Measurements from ENCODE around the gene RTN4R. TPM values are rescaled to one million over a fixed set of nuclear protein-coding genes. Genes with fewer than 3 reads are reported as not detected.
"Not testable (repeated sequence)": the region's sequence is repeated elsewhere in the genome, so short reads cannot be mapped to it uniquely, and the experiment has no call there.

RTN4R gene
- total and polyA plus RNA-seq, 2 donors (not counting 1 experiment from before 2014, with no cell fraction given): 0.42 to 0.79 TPM

- H4K20me1 ChIP-seq (ENCODE audit: control insufficient read depth, insufficient read depth, low read length, poor library complexity, severe bottlenecking); H3K4me3 Mint-ChIP-seq; H3K27me3 Mint-ChIP-seq; H3K4me1 ChIP-seq (ENCODE audit: control insufficient read depth in 2 of 2, insufficient read depth in 2 of 2, low read length in 2 of 2); ATAC-seq (ENCODE audit: low read depth); H3K4me1 Mint-ChIP-seq; H3K27ac ChIP-seq (ENCODE audit: low read length in 2 of 2); H3K27me3 ChIP-seq (replicated peaks in 1 of 4; ENCODE audit: control extremely low read depth in 1 of 4, control insufficient read depth in 3 of 4, insufficient read depth in 4 of 4, low read length in 3 of 4); H3K4me3 ChIP-seq (ENCODE audit: control extremely low read depth in 1 of 5, extremely low read depth in 1 of 5, insufficient read depth in 1 of 5, low read depth in 2 of 5, low read length in 4 of 5); H3K9ac ChIP-seq (ENCODE audit: low read length); H2AFZ ChIP-seq (ENCODE audit: insufficient read depth, low read depth, low read length, poor library complexity, severe bottlenecking); H3K4me2 ChIP-seq (replicated peaks; ENCODE audit: low read depth, low read length, poor library complexity, severe bottlenecking); H3K79me2 ChIP-seq (ENCODE audit: control insufficient read depth, insufficient read depth, low read length); DNase-seq; H3K9me3 ChIP-seq (ENCODE audit: control extremely low read depth in 1 of 3, control insufficient read depth in 2 of 3, insufficient read depth in 1 of 3, low read length in 2 of 3); POLR2A ChIA-PET; H3K27ac Mint-ChIP-seq; H3K9me3 Mint-ChIP-seq (ENCODE audit: insufficient read depth); H3K36me3 ChIP-seq (replicated peaks in 1 of 2; ENCODE audit: control extremely low read depth in 1 of 2, control insufficient read depth in 1 of 2, extremely low read depth in 1 of 2, insufficient read depth in 2 of 2, low read length in 1 of 2); intact Hi-C loops (cut with micrococcal nuclease): not testable (repeated sequence)
- 40% methylated on average over 8 of the region's 8 CpGs for WGBS (ENCODE audit: insufficient coverage)
- CTCF ChIA-PET: interaction anchor here (1.3 kb wide), 1 partner anchor 129 kb away, joined by 14 read pairs; no protein-coding TSS in a partner anchor
Observed at GRCh38 chr22:20286312-20286660, 18.2 kb upstream of the RTN4R start.

- H3K9me3 ChIP-seq (ENCODE audit: control extremely low read depth in 1 of 3, control insufficient read depth in 2 of 3, insufficient read depth in 1 of 3, low read length in 2 of 3); H3K4me1 ChIP-seq (ENCODE audit: control insufficient read depth in 2 of 2, insufficient read depth in 2 of 2, low read length in 2 of 2); H3K4me1 Mint-ChIP-seq; H3K4me2 ChIP-seq (replicated peaks; ENCODE audit: low read depth, low read length, poor library complexity, severe bottlenecking); H3K9me3 Mint-ChIP-seq (ENCODE audit: insufficient read depth); H3K27me3 ChIP-seq (replicated peaks in 1 of 4; ENCODE audit: control extremely low read depth in 1 of 4, control insufficient read depth in 3 of 4, insufficient read depth in 4 of 4, low read length in 3 of 4); H3K36me3 ChIP-seq (replicated peaks in 1 of 2; ENCODE audit: control extremely low read depth in 1 of 2, control insufficient read depth in 1 of 2, extremely low read depth in 1 of 2, insufficient read depth in 2 of 2, low read length in 1 of 2); H3K27ac ChIP-seq (ENCODE audit: low read length in 2 of 2); H3K4me3 ChIP-seq (ENCODE audit: control extremely low read depth in 1 of 5, extremely low read depth in 1 of 5, insufficient read depth in 1 of 5, low read depth in 2 of 5, low read length in 4 of 5); H3K79me2 ChIP-seq (ENCODE audit: control insufficient read depth, insufficient read depth, low read length); H2AFZ ChIP-seq (ENCODE audit: insufficient read depth, low read depth, low read length, poor library complexity, severe bottlenecking); H3K4me3 Mint-ChIP-seq; H3K27me3 Mint-ChIP-seq; H4K20me1 ChIP-seq (ENCODE audit: control insufficient read depth, insufficient read depth, low read length, poor library complexity, severe bottlenecking); H3K27ac Mint-ChIP-seq; H3K9ac ChIP-seq (ENCODE audit: low read length); POLR2A ChIA-PET: not testable (repeated sequence)
- CTCF ChIA-PET: interaction anchor here (1.3 to 3.3 kb wide), 5 partner anchors 34 to 315 kb away, joined by 4 to 31 read pairs (median 11); partner anchors contain the start of gene DGCR6L
- DNase-seq (peak; percentile 78), ATAC-seq (ENCODE audit: low read depth) (peak; percentile 96)
- 19% methylated on average over 6 of the region's 12 CpGs for WGBS (ENCODE audit: insufficient coverage)
- TF ChIP-seq CTCF (IDR thresholded peaks at IDR 0.05): peak; percentile 80
- intact Hi-C loops (cut with micrococcal nuclease): loop anchor here (1.0 kb wide), 1 partner anchor 17 kb away; the partner anchor contains the start of gene RTN4R
Observed at GRCh38 chr22:20285473-20286311, 17.6 kb upstream of the RTN4R start.
